GM12892 (cell line): ENCODE results near the gene LMF1.

Experiments used
- DNase-seq: peaks from one replicate; pipeline ENCODE4 v3.0.0; 2011; ENCODE audit not compliant: insufficient read length
- FAIRE-seq: peaks from 2 replicates; lab custom pipeline; 2011; peaks lifted over from hg19 to GRCh38; lab: Jason Lieb, UNC
- POLR2A ChIP-seq: IDR thresholded peaks from 2 replicates; pipeline ENCODE4 v1.6.1; 2011; ENCODE audit warnings: low read depth, low read length, control low read depth
- POLR2AphosphoS5 ChIP-seq: IDR thresholded peaks from 2 replicates; pipeline ENCODE4 v1.6.1; 2011; ENCODE audit warnings: low read depth, low read length, control low read depth
- TAF1 ChIP-seq: IDR thresholded peaks from 2 replicates; pipeline ENCODE4 v1.6.1; 2011; ENCODE audit warnings: low read depth, mild to moderate bottlenecking, control low read depth, low read length, borderline replicate concordance

Gene LMF1

GRCh38 chr16:918068-918467 lies 52.7 kb downstream of the LMF1 start:
- DNase-seq = no peak
- no peak for FAIRE-seq
- TF ChIP-seq TAF1 = no peak
- no peak for TF ChIP-seq POLR2AphosphoS5
- TF ChIP-seq POLR2A = no peak

DNA sequence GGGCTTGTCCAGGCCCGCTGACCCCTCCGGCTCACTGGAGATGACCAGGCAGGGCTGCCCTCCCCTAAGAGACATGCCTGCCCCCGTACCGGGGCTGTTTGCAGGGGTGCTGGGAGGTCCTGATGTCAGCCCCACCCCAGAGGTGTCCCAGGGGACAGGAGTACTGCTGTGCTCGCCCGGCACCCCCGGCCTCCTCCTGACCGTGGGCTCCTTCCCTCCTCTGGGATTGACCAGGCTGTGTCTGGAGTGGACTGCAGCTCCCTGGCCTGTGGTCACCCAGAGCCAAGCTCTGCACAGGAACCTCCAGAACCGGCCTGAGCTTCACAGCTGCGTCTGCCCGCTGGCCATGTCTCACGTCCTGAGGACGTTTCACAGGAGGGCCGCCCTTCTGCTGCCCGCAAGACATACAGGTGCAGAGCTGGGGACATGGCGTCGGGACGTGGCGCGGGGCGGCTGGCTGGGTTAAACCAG lies 53.2 kb downstream of the LMF1 start:
- TF ChIP-seq TAF1 (no peak), POLR2AphosphoS5 (no peak), POLR2A (no peak)
- FAIRE-seq (no peak), DNase-seq (no peak)

DNA sequence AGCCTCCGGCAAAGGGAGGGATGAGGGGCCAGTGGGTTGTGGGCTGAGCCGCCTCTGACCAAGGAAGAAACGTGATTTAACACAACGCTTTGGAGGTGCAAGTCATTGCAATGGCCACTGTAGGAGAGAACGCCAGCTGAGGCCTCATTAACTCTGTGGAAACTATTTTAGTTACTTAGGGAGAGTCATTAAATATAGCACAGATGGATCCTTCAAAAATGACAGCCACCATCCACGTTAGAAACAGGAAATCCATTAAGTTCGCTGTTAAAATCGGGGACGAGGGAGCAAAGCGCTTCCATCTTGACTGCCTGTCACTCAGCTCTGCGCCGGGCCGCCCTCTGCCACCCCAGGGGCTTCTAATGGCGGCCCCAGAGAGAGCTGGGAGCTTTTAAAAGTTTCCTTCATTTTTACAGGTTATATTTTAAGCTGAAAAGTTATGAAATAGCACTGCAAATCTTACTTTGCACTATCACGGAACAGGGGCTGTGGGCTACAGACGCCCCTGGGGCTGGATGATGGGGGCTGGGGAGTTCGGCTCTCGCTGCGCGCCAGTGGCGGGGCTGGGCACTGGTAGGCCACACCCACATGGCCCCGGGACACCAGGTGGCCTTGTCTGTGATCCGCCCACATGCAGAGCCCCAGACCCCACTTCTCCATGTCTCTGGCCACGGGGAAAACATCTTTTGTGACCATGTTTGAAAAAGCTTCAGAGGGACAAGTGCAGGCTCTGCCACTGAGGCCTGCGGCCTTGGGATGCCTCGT lies 54.6 kb downstream of the LMF1 start:
- DNase-seq (no peak), FAIRE-seq (no peak)
- TF ChIP-seq TAF1 = no peak
- no peak for TF ChIP-seq POLR2AphosphoS5
- TF ChIP-seq POLR2A = no peak

DNA sequence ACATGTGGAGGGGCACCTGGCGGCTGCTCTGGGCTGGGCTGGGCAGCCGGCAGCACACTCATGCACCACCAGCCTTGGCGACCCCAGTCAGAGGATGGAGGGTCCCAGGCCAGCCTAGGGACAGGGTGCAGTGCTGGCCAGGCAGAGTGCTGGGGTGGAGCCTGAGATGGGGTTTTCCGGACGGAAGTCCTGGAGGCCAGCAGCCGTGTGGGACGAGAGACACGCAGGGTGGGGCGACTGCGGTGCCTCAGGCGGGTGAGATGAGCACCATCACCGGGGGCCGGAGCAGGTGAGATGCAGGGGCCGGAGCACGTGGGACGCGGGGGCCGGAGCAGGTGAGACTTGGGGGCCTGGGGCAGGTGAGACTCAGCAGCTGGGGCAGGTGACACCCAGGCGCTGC lies 55.2 kb downstream of the LMF1 start:
- TF ChIP-seq POLR2A (no peak), TAF1 (no peak), POLR2AphosphoS5 (no peak)
- no peak for DNase-seq

DNA sequence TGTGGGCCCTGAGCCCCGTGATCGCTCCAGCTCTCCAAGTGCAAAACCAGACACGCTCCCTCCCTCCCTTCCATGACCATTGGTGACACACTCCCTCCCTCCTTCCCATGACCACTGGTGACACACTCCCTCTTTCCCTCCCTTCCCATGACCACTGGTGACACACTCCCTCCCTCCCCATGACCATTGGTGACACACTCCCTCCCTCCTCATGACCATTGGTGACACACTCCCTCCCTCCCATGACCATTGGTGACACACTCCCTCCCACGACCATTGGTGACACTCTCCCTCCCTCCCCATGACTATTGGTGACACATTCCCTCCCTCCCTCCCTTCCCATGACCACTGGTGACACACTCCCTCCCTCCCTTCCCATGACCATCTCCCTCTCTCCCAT lies 56.3 kb downstream of the LMF1 start:
- TF ChIP-seq POLR2A (no peak), TAF1 (no peak)
- FAIRE-seq = peak; percentile 50
- DNase-seq = no peak

More for the DNA sequence above, 55.2 kb downstream of the LMF1 start:
- no peak for FAIRE-seq

GRCh38 chr16:913817-914439 lies 56.9 kb downstream of the LMF1 start:
- no peak for TF ChIP-seq POLR2AphosphoS5
- TF ChIP-seq POLR2A = no peak
- no peak for TF ChIP-seq TAF1
- FAIRE-seq (no peak), DNase-seq (no peak)

DNA sequence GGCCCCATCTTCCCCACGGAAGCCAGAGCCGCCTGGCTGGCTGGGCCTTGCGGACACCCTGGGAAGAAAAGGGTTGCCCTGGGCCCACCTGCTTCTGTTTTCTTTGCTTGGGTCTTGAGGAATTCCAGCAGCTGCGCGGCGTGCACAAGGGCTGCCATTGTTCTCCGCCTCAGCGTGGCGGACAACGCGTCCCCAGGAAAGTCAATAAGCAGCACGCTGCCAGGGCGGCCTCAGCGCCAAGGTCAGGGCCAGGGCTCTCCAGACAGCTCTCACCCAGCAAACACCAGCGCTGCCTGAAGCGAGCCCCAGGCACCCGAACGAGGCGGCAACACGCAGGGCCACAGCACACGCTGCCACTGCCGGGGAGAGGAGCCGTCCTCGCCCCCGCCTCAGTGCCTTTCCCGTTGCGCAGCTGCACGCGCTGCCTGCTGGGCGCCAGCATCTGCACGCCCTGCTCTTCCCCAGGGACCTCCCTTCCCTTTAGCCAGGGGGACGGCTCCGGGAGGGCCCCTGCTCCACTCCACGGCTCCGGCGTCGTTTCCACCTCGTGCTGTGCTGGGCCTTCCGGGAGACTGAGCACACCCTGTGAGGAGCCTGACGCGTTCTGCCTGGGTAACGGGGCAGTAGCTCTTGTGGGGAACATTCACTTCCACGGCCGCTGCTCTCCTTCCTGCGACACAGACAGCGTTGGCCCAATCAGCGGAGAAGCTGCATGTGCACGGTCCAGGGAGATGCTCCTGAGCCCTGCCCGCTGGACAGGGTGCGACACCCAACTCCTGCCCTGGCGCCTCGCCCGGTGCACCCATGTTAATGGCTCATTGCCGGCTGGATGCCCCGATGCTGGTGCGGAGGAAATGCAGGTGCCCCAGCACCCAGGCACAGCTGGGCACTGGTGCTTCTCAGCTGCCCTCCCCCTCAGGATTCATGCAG lies 57.8 kb downstream of the LMF1 start:
- TF ChIP-seq TAF1 = no peak
- TF ChIP-seq POLR2AphosphoS5 = no peak
- no peak for TF ChIP-seq POLR2A
- DNase-seq (no peak), FAIRE-seq (no peak)

GRCh38 chr16:912322-912683 lies 58.5 kb downstream of the LMF1 start:
- FAIRE-seq (no peak), DNase-seq (no peak)
- TF ChIP-seq POLR2A = no peak
- TF ChIP-seq POLR2AphosphoS5 = no peak

- no peak for FAIRE-seq
Measured at GRCh38 chr16:911604-912321, 59.0 kb downstream of the LMF1 start.

DNA sequence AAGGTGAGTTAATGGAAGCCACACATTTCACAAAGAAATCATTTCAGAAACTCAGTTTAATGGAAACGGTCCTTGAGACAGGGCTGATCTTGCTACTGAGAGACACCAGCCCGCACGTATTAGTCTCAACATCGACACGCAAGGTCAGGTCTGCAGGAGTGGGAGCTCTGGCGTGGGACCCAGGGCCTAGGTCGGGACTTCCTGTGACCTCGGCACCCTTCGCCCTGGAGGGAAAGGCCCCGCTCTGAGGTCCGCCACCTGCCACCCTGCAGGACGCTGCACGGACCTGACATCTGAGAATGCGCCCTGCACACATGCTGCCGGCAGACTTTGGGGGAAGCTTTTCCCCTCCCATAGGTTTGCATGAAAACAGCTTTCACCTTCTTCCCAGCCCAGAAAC lies 59.7 kb downstream of the LMF1 start:
- no peak for DNase-seq
- FAIRE-seq = no peak
- no peak for TF ChIP-seq TAF1
- TF ChIP-seq POLR2A = no peak
- TF ChIP-seq POLR2AphosphoS5 = no peak

More at GRCh38 chr16:911604-912321, 59.0 kb downstream of the LMF1 start:
- DNase-seq = no peak
- TF ChIP-seq POLR2A = no peak

DNA sequence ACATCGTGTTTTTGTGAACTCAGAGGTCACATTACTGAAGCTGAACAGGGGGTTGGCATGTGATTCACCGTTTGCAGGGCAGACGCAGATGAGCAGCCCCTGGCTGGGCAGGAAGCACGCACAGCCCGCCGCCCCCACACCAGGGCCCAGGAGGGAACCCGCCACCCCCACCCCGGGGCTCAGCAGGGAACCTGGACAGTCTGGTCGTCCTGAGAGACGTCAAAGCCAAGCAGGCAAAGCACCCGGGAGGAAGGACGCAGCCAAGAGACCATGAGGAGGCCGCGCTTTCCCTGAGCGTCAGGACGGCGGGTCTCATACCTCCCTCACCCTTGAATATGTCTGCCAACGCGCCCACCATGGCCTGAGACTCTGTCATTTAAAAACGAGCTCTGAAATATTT lies 60.6 kb downstream of the LMF1 start:
- no peak for FAIRE-seq
- DNase-seq = no peak
- no peak for TF ChIP-seq POLR2AphosphoS5
- TF ChIP-seq TAF1 = no peak
- TF ChIP-seq POLR2A = no peak
